Epidermal melanocyte (primary cell): ENCODE data around the gene LRRC41.
"Not testable (repeated sequence)": the region's sequence is repeated elsewhere in the genome, so short reads cannot be mapped to it uniquely, and the experiment has no call there.

Experiments used
- DNase-seq: peaks from one replicate; pipeline ENCODE4 v3.0.0; 2011; ENCODE audit warnings: low spot score; ENCODE audit not compliant: insufficient read length

The LRRC41 gene

DNA sequence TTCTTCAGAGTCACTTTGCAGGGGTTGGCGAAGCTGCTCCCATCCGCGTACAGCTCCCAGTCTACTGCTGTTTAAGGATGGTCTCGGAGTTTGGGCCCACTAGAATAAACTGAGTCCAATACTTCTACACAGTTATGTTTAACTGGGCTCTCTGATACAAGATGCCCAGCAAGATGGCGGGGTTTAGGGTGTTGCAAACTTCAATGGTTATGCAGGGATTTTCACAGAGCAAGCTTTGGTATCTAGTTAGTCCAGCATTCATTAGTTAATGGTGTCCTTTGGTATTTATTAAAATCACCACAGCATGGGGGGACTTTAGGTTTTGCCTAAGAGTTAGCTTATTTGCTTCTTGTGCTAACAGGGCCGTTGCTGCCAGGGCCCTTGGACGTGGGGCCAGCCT is 24.8 kb upstream of the LRRC41 start:
- not testable (repeated sequence) for DNase-seq

DNA sequence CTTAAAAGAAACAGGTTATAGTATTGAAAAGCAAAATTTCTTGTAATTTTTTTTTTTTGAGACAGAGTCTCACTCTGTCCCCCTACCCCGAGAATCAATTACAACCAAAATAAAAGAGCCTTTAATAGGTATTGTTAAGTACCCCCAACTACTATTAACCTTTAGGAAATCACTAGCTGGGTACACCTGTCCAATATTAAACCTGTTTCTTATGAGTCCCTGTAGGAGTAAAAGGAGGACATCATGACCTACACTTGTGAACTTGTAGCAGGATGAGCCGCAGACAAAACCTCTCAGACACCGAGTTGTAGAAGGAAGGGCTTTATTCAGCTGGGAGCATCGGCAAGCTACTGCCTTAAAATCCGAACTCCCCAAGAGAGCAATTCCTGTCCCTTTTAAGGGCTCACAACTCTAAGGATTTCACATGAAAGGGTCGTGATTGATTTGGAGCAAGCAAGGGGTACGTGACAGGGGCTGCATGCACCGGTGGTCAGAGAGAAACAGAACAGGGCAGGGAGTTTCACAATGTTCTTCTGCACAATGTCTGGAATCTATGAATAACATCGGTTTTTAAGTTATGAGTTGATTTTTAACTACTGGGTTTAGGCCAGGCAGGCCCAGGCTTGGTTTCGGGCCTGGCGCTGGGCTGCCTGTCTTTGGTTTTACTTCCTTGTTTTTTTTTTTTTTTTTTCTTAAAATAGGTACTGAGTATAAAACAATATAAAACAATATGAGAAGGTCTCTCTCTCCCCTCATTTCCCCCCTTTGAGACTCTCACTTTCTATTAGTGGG is 22.1 kb upstream of the LRRC41 start:
- DNase-seq: not testable (repeated sequence)

DNA sequence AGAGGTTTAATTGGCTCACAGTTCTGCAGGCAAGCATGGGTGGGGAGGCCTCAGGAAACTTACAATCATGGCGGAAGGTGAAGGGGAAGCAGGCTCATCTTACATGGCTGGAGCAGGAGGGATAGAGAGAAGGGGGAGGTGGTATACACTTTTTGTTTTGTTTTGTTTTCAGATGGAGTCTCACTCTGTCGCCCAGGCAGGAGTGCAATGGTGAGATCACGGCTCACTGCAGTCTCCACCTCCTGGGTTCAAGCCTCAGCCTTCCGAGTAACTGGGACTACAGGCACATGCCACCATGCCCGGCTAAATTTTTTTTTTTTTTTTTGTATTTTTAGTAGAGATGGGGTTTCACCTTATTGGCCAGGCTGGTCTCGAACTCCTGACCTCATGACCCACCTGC is 18.8 kb upstream of the LRRC41 start:
- DNase-seq: not testable (repeated sequence)

DNA sequence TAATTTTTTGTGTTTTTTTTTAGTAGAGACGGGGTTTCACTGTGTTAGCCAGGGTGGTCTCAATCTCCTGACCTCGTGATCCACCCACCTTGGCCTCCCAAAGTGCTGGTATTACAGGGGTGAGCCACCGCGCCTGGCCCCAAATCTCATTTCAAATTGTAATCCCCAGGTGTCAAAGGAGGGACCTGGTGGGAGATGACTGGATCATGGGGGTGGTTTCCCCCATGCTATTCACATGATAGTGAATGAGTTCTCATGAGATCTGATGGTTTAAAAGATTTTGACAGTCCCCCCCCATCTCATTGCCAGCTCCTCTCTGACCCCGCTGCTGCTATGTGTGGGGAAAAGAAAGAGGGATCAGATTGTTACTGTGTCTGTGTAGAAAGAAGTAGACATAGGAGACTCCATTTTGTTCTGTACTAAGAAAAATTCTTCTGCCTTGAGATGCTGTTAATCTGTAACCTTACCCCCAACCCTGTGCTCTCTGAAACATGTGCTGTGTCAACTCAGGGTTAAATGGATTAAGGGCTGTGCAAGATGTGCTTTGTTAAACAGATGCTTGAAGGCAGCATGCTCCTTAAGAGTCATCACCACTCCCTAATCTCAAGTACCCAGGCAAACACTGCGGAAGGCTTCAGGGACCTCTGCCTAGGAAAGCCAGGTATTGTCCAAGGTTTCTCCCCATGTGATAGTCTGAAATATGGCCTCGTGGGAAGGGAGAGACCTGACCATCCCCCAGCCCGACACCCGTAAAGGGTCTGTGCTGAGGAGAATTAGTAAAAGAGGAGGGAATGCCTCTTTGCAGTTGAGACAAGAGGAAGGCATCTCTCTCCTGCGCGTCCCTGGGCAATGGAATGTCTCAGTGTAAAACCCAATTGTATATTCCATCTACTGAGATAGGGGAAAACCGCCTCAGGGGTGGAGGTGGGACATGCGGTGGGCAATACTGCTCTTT is 16.8 kb upstream of the LRRC41 start:
- DNase-seq: not testable (repeated sequence)

DNA sequence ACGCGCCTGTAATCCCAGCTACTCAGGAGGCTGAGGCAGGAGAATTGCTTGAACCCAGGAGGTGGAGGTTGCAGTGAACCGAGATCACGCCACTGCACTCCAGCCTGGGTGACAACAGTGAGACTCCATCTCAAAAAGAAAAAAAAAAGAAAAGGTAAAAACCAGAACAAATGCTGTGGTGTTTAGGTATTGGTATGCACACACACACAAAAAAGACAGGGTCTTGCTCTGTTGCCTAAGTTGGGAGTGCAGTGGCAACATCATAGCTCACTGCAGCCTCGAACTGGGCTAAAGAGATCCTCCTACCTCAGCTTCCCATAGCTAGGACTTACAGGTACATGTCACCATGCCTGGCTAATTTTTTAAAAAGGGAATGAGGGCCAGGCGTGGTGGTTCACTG is 15.9 kb upstream of the LRRC41 start:
- DNase-seq: not testable (repeated sequence)

DNA sequence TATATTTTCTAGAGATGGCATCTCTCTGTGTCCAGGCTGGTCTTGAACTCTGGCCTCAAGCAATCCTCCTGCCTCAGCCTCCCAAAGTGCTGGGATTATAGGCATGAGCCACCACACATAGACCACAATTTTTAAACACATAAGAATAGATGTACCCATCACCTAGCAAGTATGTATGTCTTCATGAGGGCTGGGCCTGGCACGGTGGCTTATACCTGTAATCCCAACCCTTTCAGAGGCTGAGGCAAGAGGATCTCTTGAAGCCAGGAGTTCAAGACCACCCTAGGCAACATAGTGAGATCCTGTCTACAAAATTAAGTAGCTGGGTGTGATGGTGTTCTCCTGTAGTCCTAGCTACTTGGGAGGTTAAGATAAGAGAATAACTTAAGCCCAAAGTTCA is 13.9 kb upstream of the LRRC41 start:
- no peak for DNase-seq

DNA sequence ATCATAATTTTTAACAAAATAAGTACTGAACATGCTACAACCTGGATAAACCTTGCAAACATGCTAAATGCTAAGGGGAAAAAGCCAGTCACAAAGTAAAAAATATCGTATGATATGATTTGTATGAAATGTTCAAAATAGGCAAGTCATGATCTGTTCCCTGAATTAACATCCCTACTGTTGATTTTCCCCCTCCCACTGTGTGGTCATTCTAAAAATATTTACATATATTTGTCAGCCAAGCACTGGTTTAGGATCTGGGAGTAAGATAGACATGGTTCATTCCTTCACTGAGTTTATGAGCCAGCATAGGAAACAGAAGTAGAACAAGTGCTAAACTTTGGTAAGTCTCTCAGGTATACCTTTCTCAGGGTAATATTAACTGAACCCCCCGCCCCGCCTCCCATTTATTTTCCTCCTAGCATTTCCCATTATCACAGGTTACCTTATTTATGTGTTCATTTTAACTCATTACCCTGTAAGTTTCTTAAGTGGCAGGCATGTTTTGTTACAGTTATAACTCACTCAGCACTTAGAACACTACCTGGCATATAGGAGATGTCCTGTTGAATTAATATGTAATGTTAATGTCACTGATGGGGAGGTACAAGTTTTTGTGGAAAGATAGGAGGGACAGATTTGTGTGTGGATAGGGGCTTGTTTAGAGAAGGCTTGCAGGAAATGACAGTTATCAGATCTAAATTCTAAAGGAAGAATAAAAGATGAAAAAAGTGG is 12.4 kb upstream of the LRRC41 start:
- no peak for DNase-seq

DNA sequence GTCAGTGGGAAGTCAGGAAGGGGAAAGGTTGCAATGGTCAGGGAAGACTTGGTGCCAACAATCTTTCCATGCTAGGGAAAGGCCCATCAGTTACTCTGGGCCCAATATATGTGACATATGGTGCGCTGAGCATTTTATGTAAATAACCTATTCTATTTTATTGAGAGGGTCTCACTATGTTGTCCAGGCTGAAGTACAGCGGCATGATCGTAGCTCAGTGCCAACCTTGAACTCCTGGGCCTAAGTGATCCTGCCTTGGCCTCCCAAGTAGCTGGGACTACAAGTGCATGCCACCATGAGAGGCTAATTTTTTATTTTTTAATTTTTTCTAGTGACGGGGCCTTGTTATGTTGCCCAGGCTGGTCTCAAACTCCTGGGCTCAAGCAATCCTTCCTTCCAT is 6.9 kb upstream of the LRRC41 start:
- DNase-seq: no peak

DNA sequence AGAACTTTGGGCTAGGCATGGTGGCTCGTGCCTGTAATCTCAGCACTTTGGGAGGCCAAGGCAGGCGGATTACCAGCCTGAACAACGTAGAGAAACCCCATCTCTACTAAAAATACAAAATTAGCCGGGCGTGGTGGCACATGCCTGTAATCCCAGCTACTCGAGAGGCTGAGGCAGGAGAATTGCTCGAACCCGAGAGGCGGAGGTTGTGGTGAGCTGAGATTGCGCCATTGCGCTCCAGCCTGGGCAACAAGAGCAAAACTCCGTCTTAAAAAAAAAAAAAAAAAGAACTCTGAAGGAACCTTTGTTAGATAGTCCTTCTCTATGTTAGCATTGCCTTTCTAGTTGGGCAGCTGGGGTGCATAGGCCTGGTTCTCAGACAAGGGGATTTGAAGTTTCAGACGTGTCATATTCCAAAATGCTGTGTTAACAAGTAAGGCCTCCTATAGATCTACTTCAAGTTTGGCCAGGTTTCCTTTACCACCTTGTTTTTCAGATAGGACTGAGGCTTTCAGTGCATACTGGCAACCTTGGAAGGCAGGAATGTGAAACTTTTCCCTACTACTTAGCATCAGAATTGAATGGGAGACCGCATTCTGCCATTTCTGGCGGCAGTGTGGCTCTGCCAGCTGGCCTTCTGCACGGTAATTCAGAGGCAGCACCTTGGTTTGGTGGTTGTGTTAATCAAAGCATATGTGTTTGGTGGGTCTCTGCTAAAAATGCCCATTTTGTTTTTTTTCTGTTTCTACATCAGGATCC is 6.2 kb upstream of the LRRC41 start:
- DNase-seq: no peak

DNA sequence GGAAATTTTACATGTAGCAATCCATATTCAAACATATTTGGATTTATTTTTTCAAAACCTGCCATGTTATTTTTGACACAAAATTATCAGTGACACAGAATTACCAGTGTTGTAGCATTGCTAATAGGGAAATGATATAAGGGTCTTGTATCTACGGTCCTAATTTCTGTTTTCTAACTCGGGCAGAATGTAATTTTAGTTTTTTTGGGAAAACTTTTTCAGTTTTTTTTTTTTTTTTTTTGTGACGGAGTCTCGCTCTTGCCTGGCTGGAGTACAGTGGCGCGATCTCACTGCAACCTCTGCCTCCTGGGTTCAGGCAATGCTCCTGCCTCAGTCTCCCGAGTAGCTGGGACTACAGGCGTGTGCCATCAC is 2.7 kb upstream of the LRRC41 start:
- DNase-seq: no peak

DNA sequence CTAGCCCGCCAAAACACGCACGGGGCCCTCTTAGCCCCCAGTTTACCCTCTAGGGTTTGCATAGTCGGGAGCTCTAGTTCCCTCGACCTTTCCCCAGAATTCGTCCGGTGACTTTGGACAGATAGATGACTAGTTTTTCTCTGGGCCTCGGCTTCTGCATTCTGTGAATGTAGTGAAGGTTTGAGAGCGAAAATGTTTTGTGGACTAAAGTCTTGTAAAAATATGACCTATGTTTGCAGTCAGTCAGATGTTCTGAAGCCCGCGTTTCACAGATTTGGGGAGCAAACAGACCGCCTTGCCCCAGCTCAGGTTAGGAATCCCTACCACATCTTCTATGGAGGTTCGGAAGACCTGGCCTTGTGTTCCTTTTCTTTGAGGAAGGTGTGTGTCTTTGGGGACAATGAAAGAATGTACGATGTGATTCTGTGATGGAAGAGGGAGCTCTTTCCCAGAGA is 483 bp upstream of the LRRC41 start:
- no peak for DNase-seq

DNA sequence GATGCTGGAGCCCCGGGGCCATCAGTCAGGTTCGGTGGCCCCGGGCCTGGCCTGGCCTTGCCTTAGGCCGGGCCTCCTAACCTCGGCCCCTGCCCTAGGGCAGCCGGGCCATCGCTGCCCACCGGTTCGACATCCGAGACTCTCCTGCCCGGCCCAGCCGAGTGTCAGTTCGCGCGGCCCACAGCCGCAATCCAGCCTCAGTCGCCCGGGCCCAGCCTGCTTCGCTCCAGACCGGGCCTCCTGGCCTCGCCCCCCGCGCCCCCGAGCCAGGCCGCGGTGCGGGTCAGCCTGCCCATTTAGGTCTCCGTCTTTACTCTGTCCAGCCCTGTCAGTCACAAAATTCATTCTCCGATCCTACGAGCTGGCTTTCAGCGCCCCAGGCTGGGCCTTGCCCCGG is 777 bp downstream of the LRRC41 start:
- DNase-seq: no peak

DNA sequence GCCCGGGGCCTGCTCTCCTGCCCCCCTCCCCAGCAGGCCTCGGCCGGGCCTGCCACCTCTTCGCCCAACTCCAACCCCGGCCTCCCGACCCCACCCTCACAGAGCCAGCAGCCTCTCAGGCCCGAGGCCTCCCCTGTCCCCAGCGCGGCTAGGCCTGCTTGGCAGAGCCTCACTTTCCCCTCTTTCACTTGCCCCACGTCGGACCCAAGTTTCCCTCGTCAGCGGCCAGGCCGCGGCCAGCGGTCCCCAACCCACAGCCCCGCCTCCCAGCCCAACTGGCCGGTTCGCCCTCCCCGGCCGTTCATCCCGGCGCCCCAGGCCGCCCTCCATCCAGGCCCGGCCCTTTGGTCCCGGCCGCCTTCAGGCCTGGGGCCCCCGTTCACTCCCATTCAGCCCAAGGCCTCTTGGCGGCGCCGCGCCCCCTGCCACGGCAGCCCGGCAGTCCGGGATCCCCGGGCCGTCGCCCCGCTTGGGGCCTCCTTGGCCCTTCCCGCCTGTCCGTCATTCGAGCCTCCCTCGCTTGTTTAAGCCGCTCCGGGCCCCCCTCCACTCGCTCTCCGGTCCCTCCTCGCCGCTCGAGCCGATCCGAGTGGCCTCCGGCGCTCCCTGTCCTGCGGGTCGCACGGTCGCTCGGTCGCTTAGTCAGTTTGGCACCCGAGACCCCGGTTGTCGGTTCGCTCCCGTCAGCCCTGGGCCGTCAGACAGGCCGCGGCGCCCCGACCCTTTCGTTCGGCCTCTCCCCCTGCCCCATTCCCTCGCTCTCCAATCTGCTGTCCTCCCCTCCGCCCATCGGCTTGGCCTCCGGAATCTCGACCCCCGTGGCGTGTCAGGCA is 1.4 kb downstream of the LRRC41 start:
- DNase-seq: no peak

DNA sequence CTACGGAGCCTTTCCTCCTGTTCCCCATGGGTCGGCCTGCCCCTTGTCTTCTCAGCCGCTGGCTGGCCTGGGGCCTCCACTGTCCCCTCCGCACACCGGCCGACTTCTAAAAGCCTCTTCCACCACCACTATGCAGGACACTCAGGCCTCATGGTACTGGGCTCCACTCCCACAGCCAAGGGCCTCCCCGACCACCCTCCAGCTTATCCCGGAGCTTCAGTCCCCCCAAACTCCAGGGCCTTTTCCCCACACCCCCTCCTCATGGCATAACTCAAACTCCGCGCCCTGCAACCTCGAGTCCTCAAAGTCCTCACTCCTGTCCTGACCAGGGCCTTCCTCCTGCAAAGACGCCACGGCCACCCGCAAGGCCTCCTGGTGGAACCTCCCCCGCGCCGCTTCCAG is 2.0 kb downstream of the LRRC41 start:
- DNase-seq: no peak

DNA sequence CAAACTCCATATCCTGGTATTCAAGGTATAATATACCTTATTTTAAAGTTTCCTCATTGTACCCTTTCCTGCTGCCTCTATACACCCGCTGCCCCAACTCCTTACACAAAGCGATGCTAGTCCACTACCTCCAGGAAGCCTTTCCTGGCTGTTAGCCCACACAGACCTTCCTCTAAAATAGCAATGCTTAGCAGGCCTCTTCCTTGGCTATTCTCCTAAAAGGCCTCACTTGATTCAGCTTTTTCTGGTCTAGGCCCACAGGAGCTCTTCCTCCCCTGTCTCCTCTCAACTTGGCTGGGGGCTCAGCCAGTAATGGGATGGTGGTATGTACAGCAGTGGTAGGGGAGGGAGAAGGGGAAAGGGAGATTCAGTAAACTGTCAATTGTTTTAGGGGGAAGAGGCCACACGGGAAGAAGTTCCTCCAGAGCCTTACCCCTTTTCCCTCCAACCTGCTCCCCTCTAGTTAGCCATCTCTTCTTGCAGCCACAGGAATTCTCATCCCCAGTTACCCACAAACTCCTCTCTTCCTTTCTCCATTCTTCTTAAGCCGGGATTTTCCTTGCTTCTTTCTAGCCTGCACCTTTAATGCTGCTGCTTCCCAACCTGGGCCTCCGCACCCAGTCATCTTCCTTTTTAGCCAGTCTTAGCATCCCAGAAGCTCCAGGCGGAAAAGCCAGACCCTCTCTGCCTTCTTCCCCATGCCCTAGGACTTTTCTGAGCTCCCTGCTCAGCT is 2.6 kb downstream of the LRRC41 start:
- DNase-seq: no peak

DNA sequence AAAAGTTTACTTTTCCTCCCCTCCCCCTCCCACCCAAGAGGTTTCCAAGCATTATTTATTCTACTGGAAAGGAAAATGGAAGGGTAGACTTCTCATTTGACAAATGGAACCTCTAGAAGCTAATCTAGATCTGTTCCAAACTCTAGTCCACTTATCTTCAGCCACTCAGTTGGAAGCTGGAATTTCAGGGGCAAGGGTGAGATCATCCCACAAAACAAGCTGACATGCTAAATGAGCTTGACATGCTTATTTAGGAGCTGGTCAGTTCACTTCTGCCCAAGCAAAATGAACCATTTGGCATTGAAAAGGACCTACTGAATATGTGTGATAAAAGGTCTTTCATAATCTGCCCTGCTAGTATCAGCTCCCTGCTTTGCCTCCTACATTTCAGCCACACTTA is 5.0 kb downstream of the LRRC41 start:
- DNase-seq: no peak

DNA sequence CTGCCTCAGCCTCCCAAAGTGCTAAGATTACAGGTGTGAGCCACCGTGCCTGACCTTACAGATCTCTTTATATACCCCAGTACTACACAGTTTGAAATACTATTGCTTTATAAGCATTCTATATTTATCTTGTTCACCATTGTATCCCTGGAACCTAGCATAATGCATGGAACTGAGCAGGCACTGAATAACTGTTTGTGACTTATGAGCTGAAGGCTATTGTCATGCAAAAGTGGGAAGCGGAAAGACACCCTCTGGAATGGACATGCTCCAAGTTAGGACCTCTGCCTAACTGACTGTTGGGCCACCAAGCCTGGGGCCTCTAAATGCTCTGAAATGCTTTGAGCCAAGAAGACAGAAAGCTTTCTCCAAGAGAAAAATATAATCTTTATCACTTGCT is 8.1 kb downstream of the LRRC41 start:
- no peak for DNase-seq

DNA sequence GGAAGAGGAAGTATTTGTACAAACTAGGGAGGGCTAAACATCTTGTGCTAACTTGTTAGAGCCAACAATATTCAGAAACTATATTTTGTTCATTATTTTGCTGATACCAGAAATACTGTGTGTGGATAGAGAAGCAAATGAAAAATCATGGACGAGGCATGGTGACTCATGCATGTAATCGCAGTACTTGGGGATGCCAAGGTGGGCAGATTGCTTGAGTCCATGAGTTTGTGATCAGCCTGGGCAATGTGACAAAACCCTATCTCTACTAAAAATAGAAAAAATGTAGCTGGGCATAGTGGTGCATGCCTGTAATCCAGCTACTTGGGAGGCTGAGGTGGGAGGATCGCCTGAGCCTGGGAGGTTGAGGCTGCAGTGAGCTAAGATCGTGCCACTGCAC is 13.4 kb downstream of the LRRC41 start:
- DNase-seq: no peak

DNA sequence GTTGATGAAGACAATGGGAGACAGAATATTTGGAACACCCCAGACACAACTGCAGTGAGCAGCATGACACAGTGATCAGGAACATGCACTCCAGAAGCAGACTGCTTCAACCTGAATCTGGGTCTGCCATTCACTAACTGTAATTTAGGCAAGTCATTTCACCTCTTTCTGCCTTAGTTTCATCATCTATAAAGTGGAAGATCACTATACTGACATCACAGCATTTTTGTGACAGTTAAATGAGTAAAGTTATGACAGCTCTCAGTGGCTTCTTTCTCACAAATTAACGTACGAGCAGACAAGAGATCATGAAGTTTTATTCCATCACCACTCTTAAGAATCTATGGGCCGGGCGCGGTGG is 14.3 kb downstream of the LRRC41 start:
- no peak for DNase-seq
